SK-N-MC (cell line): ENCODE data around the gene UPF1.

Experiments used
- DNase-seq: peaks from one replicate; pipeline ENCODE4 v3.0.0-alpha.2; 2011; ENCODE audit warnings: low read depth, low spot score
- H3K27ac ChIP-seq: fragments of 200-600 bp; sonication (generic); 2 replicates; pipeline ENCODE4 v1.5.1; 2016; ENCODE audit warnings: mixed run types
- H3K36me3 ChIP-seq: fragments of 200-600 bp; sonication (generic); 2 replicates; pipeline ENCODE4 v1.6.1; 2017; ENCODE audit warnings: antibody characterized with exemption, low read length, mixed read lengths; ENCODE audit not compliant: insufficient read depth
- H3K4me3 ChIP-seq: fragments of 200-600 bp; sonication (generic); 2 replicates; pipeline ENCODE4 v1.5.1; 2016
- H3K9ac ChIP-seq: fragments of 200-600 bp; sonication (generic); 2 replicates; pipeline ENCODE4 v1.8.0; 2017; ENCODE audit warnings: mixed run types, mixed read lengths; ENCODE audit not compliant: insufficient read length
- H3K9me3 ChIP-seq: fragments of 200-600 bp; sonication (generic); 2 replicates; pipeline ENCODE4 v1.6.1; 2017; ENCODE audit warnings: low read depth, mild to moderate bottlenecking, antibody characterized with exemption, low read length, moderate library complexity, mixed read lengths
- EZH2 ChIP-seq: fragments of 200-600 bp; sonication (generic); IDR thresholded peaks from one replicate; pipeline ENCODE4 v1.6.1; 2017; ENCODE audit warnings: antibody characterized with exemption
- FOXP2 ChIP-seq: optimal IDR thresholded peaks from 2 replicates; pipeline ENCODE3; 2011; ENCODE audit warnings: mild to moderate bottlenecking, moderate library complexity; ENCODE audit not compliant: insufficient read depth; ENCODE audit errors: extremely low read length, control extremely low read depth
- POLR2AphosphoS5 ChIP-seq: IDR thresholded peaks from 2 replicates; pipeline ENCODE4 v1.6.1; 2012; ENCODE audit warnings: mild to moderate bottlenecking, low read depth, low read length, borderline replicate concordance

The UPF1 gene

DNA sequence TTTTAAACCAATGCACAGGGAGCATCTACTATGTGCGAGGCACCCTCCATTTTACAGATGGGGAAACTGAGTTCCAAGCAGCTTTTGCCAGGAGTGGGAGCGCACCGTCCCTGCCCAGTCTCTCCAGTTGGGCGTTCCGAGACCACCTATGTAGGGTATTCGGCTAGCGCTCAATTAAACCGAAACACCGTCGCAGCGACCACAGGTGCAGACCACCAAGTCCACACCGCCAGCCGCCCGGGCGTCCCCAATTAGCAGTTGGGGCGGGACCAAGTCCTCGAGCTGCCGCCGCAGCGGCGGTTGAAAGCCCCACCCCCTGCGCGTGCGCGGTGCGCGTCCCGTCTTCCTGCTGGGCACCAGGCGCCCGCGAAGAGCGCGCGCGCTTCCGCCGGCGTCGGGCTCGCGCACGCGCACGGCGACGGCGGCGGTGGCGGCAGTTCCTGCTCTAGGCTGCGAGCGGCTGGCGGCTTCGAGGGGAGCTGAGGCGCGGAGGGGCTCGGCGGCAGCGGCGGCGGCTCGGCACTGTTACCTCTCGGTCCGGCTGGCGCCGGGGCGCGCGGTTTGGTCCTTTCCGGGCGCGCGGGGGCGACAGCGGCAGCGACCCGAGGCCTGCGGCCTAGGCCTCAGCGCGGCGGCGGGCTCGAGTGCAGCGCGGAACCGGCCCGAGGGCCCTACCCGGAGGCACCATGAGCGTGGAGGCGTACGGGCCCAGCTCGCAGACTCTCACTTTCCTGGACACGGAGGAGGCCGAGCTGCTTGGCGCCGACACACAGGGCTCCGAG lies at the start of gene UPF1:
UPF1 (plus strand) TSS at position 436 of the 782 bp plus-strand sequence; CDS start at position 687, 251 bp downstream.
- DNase-seq, result peak; percentile 55
- Histone ChIP-seq H3K36me3 (peaks cover 27% of the 10 kb centered on the region), H3K27ac (peak within 1 kb of the TSS; percentile 75; the same call in 1 of the 2 replicates), H3K9ac (peak within 1 kb of the TSS; percentile 98), H3K9me3 (0 out of 2 replicates have a peak, but pooled peaks cover 3% of the 10 kb centered on the region), H3K4me3 (peak within 1 kb of the TSS; percentile 80)
- no peak for TF ChIP-seq EZH2
- TF ChIP-seq FOXP2, result peak; percentile 49
- peak; percentile 77 for TF ChIP-seq POLR2AphosphoS5

DNA sequence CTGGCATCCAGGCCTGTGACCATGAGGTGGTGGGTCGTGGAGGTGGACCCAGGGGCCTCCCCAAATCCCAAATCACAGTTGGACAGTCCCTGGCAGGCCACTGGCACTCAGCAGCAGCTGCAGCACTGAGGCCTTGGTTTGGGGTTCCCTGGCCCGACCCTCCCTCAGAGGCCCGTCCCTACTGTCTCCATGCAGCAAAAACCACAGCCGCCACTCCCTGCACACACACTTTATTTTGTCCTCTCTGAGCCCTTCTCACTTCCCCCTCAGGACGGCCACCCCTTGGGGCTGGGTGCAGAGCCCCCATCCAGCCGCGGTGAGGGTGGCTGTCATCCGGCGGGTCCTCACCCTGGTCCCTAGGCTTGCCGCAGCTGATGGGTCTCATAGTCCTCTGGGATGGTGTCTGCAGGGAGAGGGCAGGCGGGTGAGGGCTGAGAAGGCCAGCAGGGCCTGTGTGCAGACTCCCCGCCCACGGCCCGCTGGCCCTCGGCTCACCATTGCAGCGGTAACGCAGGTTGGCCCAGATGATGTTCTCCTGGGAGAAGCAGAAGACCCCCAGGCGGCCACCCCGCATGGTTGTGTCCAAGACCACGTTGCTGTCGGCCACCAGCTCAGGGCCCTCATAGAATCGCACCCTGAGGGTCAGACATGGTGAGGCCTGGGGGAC lies 49.1 kb upstream of the UPF1 start:
- TF ChIP-seq EZH2, result no peak
- no peak for TF ChIP-seq POLR2AphosphoS5
- no peak for TF ChIP-seq FOXP2
- DNase-seq, result no peak
- Histone ChIP-seq H3K9ac (no peak overlapping the region), H3K9me3 (no peaks in the 10 kb centered on the region), H3K36me3 (no peaks in the 10 kb centered on the region), H3K4me3 (no peak overlapping the region), H3K27ac (no peak overlapping the region)

- H3K27ac ChIP-seq, result no peak overlapping the region
- TF ChIP-seq POLR2AphosphoS5 (no peak), EZH2 (no peak), FOXP2 (no peak)
- H3K36me3 ChIP-seq, result no peaks in the 10 kb centered on the region
- DNase-seq, result no peak
- no peak overlapping the region for H3K9ac ChIP-seq
- H3K9me3 ChIP-seq, result no peaks in the 10 kb centered on the region
- no peak overlapping the region for H3K4me3 ChIP-seq
These were observed 47.6 kb upstream of the UPF1 start for GRCh38 chr19:18783958-18784785.

- Histone ChIP-seq H3K27ac (no peak overlapping the region), H3K9ac (no peak overlapping the region), H3K36me3 (no peaks in the 10 kb centered on the region), H3K4me3 (peak overlapping the region; percentile 25; the same call in 1 of the 2 replicates), H3K9me3 (no peaks in the 10 kb centered on the region)
- no peak for DNase-seq
- TF ChIP-seq POLR2AphosphoS5, result no peak
- TF ChIP-seq EZH2, result no peak
- no peak for TF ChIP-seq FOXP2
These were observed 47.0 kb upstream of the UPF1 start for GRCh38 chr19:18784786-18785120.

DNA sequence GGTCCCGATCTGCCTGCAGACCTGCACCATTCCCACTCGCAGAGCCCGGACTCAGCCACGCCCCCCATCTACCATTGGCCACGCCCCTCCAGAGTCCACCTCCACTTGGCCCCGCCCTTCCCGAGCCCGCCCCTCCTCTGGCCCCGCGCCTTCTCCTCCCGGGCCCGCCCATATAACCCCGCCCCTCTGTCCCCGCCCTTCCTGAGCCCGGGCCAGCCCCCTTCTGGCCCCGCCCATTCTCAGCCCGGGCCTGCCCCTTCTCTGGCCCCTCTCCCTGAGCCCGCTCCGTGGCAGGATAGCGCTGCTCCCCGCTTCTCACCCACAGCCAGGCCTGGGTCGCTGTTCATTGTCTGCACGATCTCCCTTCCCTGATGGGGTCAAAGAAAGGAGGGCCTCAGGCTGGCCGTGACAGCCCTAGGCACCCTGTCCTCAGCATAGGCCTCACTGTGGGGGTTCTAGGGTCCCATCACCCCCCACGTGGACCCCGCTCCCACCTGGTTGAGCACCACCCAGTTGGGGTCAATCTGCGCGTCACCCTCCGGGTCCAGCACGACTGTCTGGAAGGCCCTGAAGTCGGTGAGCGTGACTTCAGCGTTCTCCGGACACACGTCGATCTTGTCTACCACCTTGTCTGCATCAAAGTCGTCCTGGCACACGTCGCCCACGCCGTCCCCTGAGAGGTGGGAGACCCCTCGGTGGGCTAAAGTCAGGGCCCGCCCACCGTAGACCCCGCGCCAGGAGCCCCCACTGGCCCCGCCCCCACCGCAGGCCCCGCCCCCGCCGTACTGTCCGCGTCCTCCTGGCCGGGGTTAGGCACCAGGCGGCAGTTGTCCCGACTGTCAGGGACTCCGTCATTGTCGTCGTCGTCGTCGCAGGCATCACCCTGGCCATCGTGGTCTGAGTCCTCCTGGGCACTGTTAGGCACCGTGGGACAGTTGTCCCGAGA lies 46.3 kb upstream of the UPF1 start:
- Histone ChIP-seq H3K27ac (no peak overlapping the region), H3K4me3 (peak overlapping the region; percentile 76), H3K9ac (peak overlapping the region; percentile 51), H3K9me3 (no peaks in the 10 kb centered on the region), H3K36me3 (no peaks in the 10 kb centered on the region)
- peak; percentile 45 for DNase-seq
- no peak for TF ChIP-seq POLR2AphosphoS5
- no peak for TF ChIP-seq EZH2
- no peak for TF ChIP-seq FOXP2

DNA sequence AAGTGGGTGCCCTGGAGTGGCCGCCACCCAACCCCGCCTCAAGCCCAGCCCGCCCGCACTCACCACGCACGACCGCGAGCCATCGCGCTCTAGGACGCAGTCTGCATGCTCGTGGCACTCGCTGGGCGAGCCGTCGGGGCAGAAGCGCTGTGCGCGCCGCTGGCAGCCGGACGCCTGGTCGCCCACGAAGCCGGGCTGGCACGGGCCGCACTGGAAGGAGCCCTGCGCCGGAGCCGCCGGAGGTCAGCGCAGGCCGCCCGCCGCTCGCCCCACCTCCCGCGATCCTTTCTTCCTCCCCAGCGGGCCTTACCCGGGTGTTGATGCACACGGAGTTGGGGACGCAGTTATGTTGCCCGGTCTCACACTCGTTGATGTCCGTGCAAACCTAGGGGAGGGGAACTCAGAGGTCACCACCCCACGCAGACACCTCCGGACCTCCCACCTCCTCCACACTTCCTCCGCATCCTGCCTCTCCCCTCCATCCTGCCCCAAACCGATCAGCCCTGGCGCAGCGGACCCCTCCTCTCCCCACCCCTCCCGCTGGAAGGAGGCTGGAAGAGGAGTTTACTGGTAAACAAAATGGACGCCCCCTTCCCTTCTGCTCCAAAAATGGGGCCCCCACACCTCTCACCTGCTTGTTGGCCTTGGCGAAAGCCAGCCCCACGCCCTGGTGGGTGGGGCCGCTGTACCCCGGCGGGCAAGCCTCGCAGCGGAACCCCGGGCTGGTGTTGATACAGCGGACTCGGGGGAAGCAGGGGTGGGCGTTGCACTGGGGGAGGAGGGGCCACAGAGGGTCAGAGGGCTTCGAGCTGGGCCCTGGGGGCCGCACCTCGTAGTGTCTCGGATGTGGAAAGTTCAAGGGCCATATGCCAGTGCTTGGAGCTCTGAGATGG lies 43.0 kb upstream of the UPF1 start:
- no peaks in the 10 kb centered on the region for H3K36me3 ChIP-seq
- H3K27ac ChIP-seq, result no peak overlapping the region
- H3K4me3 ChIP-seq, result no peak overlapping the region
- no peaks in the 10 kb centered on the region for H3K9me3 ChIP-seq
- no peak for DNase-seq
- H3K9ac ChIP-seq, result no peak overlapping the region
- TF ChIP-seq EZH2 (no peak), POLR2AphosphoS5 (no peak), FOXP2 (no peak)

DNA sequence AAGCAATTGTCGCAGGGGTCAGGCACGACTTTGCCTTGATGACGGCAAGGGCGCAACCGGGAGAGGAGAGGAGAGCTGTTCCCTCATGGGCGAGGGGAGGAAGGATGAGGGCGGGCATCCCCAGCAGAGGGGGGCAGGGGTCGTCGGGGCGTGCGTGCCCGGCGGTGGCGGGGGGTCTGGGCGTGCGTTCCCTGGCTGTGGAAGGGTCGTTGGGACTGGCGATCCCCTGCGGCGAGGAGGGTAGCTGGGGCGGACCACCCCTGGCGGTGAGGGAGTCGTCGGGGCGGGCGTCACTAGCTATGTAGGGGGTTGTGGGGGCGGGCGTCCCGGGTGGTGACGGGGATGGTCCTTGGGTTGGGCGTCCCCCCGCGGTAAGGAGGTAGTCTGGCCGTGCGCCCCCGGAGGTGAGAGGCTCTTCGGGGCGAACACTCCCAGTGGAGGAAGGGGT lies 42.3 kb upstream of the UPF1 start:
- no peak overlapping the region for H3K27ac ChIP-seq
- DNase-seq, result no peak
- no peaks in the 10 kb centered on the region for H3K9me3 ChIP-seq
- TF ChIP-seq EZH2 (no peak), POLR2AphosphoS5 (no peak)
- no peak overlapping the region for H3K9ac ChIP-seq
- H3K4me3 ChIP-seq, result peak overlapping the region; percentile 63
- H3K36me3 ChIP-seq, result no peaks in the 10 kb centered on the region
